Stimulated activated naive CD4-positive, alpha-beta T cell treated with Interleukin-2 at 50 U/mL for 16 hours (primary cell): ENCODE data around the gene PINLYP.
"Not testable (repeated sequence)": the region's sequence is repeated elsewhere in the genome, so short reads cannot be mapped to it uniquely, and the experiment has no call there.

Experiments used
- DNase-seq: peaks from one replicate; lab custom pipeline; 2025; lab: John Stamatoyannopoulos, UW

The PINLYP gene

DNA sequence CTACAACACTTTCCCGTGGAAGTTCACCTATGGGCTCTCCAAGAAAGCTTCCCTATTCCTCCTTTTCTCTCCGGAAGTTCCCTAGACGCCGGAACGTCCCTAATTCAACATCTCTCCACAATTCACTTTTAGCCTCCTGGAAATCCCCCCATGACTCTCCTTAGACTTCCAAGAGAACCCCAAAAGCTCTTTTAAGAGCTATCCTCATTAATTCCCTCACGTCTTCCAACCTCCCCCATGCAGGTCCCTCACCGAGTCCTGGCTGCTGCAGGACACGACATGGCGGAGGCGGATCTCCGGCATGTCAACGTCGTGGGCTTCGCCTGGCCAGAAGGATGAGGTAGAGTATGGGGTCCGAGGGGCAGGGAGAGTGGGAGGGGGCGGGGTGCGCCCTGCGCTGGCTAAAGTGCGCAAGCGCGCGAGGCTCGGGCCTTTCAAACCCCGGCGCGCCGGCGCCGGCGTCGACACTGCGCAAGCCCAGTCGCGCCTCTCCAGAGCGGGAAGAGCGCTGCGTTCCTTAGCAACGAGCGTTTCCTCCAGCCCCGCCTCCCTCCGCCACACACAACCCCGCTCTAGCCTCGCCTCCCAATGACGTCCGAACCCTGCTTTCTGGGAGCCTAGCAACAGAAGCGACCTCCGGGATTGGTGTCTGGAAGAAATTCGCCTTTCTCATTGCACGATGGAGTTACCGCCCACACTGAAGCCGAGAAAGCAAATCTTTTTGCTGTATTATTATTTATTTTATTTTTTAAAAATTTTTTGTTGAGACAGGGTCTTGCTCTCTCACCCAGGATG, at the start of gene PINLYP, which contains the start of gene XRCC1:
PINLYP (plus strand) TSS at position 646 of the 795 bp plus-strand sequence. CDS start 1,391 bp downstream, outside the sequence.
XRCC1 (minus strand) TSS at position 372 of the 795 bp plus-strand sequence; CDS start at position 303, 69 bp downstream.
- DNase-seq: peak; percentile 96

DNA sequence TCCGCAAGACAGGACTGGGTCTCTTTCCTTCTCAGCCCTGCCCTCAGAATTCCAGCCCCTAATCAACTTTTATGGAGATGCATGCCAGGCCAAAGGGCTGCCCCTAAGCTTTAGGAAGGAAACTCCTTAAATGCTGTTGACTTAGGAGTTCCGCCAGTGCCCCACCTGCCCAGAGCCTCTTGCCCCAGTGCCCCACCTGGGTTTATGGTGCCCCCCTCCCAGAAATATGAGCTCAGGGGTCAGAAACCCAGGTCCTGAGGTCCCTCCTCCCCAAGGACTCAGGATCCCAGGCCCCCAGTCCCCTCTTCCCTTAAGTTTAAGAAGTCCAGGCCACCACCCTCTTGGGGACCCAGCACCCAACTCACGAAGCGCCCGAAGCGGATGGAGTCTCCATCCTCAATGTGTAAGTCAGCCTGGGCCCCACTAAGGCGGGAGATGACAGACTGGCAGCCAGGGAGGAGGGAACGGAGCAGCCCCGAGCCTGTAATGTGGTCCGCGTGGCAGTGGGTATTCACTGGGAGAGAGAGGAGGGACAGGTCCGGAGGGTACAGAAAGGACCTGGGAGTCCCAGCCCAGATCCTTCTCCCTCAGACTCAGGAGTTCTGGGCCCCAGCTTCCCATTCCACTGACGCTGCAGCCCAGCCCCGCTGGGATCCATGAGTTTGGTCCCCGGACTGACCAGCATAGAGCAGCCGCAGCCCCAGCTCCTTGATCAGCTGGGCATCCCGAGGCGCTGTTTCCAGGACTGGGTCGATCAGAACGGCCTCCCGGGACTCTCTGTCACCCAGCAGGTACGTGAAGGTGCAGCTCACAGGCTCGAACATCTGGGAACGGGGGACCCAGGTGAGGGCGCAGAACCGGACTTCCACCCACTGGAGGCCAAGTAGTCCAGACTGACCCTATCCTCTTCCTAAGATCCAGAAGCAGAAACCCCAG, 49.5 kb upstream of the PINLYP start:
- DNase-seq: peak; percentile 10

DNA sequence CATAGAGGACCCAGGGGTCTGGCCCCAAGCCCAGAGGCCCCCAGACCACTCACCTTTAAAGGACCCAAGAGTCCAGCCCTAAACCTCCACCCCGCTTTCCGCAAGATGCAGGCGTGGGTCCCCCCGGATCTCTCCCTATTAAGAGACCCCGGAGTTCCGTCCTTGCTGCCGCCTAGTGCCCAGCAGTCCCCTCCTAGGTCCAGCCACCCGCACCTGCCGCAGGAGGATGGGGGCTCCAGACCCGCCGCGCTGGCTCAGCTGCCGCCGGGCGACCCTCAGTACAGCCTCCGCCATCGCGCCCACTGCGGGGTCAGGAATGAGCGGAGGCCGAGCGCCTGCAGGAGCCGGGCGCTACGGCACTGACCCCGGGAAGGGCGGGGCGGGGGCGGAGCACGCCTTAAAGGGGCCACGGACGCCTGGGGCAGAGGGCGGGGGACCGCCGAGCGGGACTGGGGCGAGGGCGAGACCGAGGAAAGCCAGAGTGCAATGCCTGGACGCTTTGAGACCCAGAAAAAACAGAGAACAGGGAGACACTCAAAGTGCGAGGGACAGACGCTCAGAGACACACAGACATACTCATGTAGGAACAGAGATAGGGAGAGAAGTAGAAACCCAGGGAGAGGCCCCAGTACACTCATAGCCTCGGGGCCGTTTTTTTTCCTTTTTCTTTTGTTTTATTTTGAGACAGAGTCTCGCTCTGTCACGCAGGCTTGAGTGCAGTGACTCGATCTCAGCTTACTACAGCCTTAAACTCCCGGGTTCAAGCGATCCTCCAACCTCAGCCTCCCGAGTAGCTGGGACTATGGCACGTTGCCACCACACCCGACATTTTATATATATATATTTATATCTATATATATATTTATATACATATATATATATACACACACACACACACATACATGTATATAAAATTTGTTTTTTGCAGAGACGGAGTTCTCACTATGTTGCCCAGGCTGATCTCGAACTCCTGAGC, 48.4 kb upstream of the PINLYP start, which contains the start of gene ETHE1:
ETHE1 (minus strand) TSS at position 318 of the 976 bp plus-strand sequence; CDS start at position 294, 24 bp downstream.
- DNase-seq: peak; percentile 71

DNA sequence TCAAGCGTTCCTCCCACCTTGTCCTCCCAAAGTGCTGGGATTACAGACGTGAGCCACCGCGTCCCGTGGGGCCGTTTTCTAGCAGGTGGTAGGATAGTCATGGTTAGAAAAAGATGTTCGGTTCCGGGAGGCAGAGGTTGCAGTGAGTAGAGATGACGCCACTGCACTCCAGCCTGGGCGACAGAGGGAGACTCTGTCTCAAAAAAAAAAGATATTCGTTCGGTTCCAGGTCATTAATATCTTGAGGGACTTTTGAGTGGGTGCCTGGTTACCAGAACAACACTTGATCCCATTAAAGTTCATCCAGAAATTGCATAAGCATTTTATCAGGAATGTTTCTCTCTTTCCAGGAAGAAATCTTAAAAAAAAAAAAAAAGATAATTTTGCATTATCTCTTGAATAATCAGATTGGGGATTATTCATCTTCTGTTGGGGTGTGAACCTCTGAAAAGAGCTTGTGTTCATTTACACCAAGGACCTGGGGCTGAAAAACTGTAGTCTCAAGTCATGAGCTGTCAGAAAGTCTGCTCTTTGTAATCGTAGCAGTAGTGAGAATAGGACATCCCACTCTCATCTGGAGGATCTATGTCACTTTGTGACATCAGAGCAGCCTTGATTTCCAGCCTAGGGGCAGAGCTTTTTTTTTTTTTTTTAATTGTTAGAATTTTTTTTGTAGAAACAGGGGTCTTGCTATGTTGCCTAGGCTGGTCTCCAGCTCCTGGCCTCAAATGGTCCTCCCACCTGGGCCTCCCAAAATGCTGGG, 47.6 kb upstream of the PINLYP start:
- no peak for DNase-seq

DNA sequence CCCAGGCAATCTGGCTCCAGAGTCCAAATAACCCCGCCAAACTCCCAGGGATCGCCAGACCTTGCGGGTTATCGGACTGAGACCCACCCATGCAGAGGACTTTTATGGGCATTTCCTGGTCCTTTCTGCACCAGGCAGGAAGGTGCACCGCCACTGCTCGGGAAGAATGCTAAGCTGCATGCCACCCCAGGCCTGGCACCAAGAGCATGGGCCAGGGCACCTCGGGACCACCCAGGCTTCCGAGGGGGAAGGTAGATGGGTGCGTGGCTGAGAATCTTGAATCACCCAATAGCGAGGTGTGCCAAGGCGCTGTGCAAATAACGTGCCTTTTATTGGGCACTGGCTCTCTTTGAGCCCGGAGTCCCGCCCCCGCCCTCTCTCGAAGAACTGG, 43.0 kb upstream of the PINLYP start:
- peak; percentile 64 for DNase-seq

DNA sequence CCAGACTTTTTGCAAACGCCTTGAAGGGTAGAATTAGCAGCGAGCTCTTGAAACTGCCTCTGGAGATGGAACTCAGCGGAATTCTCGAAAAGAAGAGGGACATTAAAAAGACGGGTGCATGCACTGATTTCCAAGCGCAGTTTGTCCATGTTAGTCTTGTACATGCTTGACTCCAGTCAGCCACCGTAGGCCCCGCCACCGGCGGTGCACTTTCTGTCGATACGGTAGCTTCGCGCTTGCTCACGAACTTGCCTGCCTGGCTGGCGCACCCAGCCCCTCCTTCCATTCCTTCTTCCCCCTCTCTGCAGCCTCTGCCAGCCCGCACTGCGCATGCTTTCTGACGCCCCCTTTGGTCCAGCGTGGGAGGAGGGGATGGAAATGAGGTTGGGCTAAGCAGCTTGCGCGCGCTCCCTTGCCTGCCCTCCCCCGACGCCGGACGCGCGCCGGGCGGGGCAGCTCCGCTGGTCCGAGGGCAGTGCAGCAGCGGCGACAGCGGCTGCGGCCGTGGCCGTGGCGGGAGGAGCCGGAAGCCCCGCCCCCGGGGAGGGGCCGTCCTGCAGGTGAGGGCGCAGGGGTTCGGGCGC, 42.5 kb upstream of the PINLYP start, which contains the start of gene ZNF575:
ZNF575 (plus strand) TSS at position 227 of the 584 bp plus-strand sequence. CDS start 1,235 bp downstream, outside the sequence.
- peak; percentile 87 for DNase-seq

DNA sequence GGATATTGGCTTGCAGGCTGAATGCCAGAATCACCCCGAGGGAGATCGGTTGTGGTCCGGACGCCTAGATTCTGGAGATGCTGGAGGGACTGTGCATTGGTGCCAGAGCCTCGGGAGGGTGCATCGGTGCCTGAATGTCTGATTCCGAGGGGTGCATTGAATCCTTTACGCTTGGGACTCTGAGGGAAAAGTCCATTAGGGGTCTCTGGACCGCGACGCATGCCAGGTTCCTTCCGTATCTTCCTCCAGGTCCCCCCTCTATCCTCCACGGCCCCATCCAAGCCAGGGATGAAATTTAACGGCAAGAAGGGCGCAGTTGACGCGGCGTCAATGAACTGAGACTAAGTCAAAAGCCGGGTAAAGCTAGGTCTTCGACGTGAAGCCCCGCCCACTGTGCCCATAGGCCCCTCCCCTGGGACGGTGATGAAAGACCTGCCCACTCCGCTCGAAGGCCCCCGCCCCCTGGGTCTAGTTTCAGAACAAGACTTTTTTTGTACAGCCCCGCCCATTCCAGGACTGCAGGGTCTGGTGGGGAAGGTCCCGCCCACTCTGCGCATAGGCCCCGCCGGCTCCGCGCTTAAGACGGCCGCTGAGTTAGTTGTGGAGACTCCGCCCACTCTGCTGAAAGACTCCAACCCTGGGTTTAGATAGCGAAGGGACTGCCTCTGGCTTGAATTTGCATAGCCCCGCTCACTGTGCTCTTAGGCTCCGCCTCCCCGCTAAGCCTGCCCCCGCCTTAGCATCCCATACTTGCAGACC, 41.9 kb upstream of the PINLYP start:
- DNase-seq: peak; percentile 92

DNA sequence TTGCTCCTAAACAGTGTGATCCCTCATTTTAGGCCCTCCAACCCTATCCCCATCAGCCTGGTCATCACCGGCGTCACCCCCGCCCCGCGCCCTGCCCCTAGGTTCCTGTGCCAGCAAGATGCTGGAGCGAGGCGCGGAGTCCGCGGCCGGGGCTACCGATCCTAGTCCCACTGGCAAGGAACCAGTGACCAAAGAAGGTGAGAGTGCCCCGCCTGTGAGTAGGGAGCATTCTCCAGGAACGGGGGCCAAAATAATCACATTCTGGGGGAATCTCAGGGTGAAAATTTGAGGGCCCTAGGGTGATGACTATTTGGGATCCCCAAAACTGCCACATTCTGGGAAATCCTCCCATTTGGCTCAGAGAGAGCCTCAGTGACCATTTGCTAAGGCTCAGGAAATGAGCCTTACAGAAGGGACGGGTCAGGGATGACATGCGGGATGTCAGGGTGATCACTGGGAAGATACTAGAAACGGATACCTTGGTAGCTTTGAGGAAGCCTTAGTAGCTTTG, 41.2 kb upstream of the PINLYP start:
- DNase-seq: no peak

DNA sequence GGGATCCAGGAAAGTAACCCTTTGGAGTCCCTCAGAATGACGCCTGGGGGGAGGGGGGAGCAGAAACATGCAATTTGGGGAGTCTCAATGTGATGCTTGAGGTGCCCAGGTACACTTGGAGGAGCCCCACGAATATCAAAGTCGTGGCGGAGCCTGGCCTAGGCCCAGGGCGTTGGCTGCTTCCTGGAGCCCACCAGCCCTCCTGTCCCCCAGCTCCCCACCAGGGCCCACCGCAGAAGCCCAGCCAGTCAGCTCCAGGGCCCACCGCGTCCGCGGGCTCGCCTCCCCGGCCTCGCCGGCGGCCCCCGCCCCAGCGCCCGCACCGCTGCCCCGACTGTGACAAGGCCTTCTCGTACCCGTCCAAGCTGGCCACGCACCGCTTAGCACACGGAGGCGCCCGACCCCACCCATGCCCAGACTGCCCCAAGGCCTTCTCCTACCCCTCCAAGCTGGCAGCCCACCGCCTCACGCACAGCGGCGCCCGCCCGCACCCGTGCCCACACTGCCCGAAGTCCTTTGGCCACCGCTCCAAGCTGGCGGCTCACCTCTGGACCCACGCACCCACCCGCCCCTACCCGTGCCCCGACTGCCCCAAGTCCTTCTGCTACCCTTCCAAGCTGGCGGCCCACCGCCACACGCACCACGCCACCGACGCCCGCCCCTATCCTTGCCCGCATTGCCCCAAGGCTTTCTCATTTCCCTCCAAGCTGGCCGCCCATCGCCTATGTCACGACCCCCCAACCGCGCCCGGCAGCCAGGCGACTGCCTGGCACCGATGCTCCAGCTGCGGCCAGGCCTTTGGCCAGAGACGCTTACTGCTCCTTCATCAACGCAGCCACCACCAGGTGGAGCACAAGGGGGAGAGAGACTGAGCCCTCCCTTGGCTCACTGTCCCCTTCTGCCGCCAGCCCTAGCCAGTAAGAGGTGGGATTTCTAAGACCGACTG, 40.5 kb upstream of the PINLYP start:
- peak; percentile 4 for DNase-seq

DNA sequence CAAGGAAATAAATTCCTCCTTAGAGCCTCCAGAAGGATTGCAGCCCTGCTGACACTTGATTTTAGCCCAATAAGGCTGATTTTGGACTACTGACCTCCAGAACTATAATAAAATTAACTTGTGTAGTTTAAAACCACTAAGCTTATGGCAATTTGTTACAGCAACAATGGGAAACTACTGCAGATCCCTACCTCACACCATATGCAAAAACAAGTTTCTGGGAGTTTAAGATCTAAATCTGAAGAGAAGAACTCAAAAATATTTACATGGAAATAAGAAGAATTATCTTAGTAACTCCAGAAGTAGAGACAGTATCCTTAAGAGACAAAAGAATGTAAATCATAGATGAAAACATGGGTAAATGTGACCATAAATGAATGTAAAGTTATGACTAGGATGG, 36.7 kb upstream of the PINLYP start:
- no peak for DNase-seq

DNA sequence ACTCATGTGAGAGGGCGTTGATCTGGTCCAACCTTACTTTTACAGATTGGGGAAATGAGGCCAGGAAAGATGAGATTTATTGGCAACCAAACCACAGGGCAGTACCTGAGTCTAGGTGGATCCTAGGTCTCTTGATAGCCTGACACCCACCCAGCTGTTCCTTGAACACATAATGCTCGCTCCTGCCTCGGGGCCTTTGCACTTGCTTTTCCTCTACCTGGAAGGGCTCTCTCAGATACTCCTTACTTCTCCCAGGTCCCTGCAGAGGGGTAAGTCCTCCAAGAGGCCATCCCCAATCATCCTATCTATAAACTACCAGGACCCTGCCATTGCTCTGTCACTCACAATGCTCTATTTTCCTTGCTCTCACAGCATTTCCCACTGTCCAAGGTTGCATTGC, 35.2 kb upstream of the PINLYP start:
- no peak for DNase-seq

DNA sequence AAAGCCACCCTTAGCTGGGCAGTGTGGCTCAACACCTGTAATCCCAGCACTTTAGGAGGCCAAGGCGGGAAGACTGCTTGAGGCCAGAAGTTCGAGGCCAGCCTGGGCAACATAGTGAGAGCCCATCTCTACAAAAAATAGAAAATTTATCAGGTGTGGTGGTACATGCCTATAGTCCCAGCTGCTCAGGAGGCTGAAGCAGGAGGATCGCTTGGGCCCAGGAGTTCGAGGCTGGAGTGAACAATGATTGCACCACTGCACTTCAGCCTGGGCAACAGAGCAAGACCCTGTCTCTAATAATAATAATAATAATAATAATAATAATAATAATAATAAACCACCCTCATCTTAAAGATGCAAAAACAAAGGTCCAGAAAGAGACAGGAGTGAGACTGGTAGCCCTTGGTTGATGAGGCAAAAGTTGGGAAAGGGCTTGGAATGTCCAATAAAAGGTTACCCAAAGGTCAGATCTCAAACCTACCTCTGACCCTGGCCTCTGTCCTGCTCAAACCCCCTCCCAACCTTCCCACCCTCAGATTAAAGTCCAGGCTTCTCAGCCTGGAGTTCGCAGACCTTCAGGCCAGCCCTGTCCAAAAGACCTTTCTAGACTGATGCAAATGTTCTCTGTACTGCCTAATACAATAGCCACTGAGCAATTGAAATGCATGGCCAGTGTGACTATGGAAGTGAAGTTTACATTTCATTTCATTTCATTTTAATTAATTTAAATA, 33.5 kb upstream of the PINLYP start:
- no peak for DNase-seq

DNA sequence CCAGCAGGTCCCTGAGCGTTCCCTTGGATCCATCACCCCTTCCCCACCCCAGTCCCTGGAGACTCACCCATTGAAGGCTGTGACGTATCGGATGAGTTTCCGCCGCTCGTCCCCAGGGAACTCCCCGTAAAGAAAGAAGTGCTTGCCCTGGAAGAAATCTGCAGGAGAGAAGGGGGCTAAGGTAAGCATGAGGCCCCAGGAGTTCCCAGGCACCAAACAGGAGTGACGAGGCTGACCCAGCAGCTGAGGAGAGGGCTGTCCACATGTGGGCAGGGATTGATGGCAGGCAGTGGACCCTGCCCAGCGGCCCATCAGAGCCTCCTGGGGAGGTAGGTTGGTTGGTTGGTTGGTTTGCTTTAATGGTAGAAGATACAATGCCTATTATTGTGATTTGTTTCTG, 31.5 kb upstream of the PINLYP start:
- DNase-seq: no peak

DNA sequence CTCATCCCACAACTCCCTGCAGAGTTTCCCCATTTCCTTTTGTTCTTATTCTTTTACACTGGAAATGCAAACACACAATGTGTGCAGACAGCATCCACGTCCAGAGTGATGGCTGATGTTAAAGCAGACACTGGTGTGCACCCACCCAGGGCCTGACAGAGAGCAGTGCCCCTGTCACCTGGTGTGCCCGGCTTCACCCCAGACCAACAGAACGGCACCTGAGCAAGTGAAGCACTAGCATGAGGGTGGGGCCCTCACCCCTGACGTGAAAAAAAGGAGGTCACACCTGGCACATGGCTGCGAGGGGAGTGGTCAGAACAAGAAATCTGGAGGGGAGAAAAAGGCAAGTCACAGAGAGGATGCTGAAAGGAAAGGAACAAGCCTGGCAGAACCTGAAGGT, 30.3 kb upstream of the PINLYP start:
- DNase-seq: no peak

DNA sequence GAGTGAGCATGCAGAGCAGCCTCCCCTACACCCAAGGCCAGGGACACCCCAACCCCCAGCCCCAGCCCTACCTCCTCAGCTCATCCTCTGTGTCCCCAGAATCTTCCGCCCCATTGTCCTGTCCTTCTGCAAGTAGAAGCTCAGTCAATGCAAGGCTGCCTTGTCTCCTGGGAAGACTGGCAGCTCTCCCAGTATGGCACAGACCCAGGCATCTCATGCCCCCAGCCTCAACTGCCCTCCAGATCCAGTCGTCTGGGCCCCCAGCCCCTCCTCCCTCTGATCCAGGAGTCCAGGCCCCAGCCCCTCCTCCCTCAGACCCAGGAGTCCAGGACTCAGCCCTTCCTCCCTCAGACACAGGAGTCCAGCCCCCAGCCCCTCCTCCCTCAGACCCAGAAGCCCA, 29.6 kb upstream of the PINLYP start:
- no peak for DNase-seq

DNA sequence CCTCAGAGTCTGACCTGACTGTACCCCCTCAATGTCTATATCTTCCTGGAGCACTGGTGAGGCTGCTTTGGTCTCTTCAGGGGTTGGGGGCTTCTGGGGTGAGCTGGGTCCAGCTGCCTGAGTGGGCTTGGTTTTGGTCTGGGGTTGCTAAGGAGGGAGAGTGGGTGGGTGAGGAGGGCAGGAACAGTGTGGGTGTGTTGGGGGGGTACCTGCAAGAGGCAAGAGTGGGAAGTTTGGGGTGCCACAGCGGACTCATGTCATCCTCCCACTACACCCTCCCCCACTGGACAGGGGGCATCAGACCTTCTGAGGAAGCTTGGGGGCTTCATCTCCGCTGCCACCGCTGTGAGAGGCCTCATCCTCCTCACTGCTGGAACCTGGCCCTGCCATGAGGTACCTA, 29.0 kb upstream of the PINLYP start:
- no peak for DNase-seq

DNA sequence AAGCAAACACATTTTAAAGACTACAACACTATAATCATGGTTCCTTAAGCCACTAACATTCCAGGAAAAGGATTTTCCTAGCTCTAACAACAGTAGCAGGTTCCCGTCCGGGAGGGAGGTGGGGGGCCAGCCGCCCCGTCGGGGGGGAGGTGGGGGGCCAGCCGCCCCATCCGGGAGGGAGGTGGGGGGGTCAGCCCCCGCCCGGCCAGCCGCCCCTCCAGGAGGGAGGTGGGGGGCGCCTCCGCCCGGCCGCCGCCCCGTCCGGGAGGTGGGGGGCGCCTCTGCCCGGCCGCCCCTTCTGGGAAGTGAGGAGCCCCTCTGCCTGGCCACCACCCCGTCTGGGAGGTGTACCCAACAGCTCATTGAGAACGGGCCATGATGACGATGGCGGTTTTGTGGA, 27.7 kb upstream of the PINLYP start:
- not testable (repeated sequence) for DNase-seq
